AG04450 (cell line): ENCODE data around the gene SLC22A14. TPM values are rescaled to one million over a fixed set of nuclear protein-coding genes. Genes with fewer than 3 reads are reported as not detected.

Experiments used
- CTCF ChIA-PET: fragments of 300-600, 350-600 bp; formaldehyde crosslinking; extraction: SDS; loops from one replicate; lab custom pipeline; 2022; ENCODE audit warnings: antibody characterized with exemption, inconsistent platforms; lab: Charles Lee
- POLR2A ChIA-PET: fragments of 350-600 bp; formaldehyde crosslinking; extraction: SDS; loops from one replicate; lab custom pipeline; 2021; ENCODE audit warnings: antibody characterized with exemption, inconsistent platforms; lab: Yijun Ruan, JAX
- DNase-seq: peaks from one replicate; pipeline ENCODE4 v3.0.0-alpha.2; 2011; ENCODE audit warnings: low read depth, low spot score
- H3K27ac ChIP-seq: one replicate; pipeline ENCODE4 v1.5.1; 2012; ENCODE audit warnings: low read depth, low read length, control low read depth
- H3K27me3 ChIP-seq: one replicate; pipeline ENCODE4 v1.6.0; 2012; ENCODE audit warnings: low read length; ENCODE audit not compliant: control insufficient read depth, insufficient read depth
- H3K4me3 ChIP-seq: 2 replicates; pipeline ENCODE4 v1.5.1; 2011; ENCODE audit warnings: mild to moderate bottlenecking, low read depth, low read length, control low read depth
- H3K9me3 ChIP-seq: 2 replicates; pipeline ENCODE4 v1.5.1; 2012; ENCODE audit warnings: low read length; ENCODE audit not compliant: control insufficient read depth, insufficient read depth
- CTCF ChIP-seq: IDR thresholded peaks from 2 replicates; pipeline ENCODE4 v1.5.1; 2011; ENCODE audit warnings: low read depth, low read length, control low read depth, inconsistent platforms
- polyA plus RNA-seq: library from polyadenylated mRNA; depleted of rRNA; stranded (reverse); fragments of >200 nt; gene quantifications from 2 replicates; pipeline ENCODE4 v1.2.3, GENCODE V29; 2011

SLC22A14 gene
- polyA plus RNA-seq, 1 experiment = not detected

- CTCF ChIA-PET = no interaction called here
- Histone ChIP-seq H3K4me3 (no peak overlapping the region), H3K27ac (no peak overlapping the region), H3K27me3 (peaks cover 12% of the 10 kb centered on the region), H3K9me3 (no peaks in the 10 kb centered on the region)
- TF ChIP-seq CTCF = no peak
- POLR2A ChIA-PET = no interaction called here
- no peak for DNase-seq
Measured at GRCh38 chr3:38306941-38307340, 24.8 kb downstream of the SLC22A14 start.

GRCh38 chr3:38307599-38307998 is 25.5 kb downstream of the SLC22A14 start:
- no peak for DNase-seq
- ChIA-PET POLR2A (no interaction called here), CTCF (interaction anchor here (0.7 kb wide), 1 partner anchor 36 kb away, joined by 3 read pairs; no protein-coding TSS in a partner anchor)
- no peak for TF ChIP-seq CTCF
- Histone ChIP-seq H3K4me3 (no peak overlapping the region), H3K27me3 (peaks cover 12% of the 10 kb centered on the region), H3K27ac (no peak overlapping the region), H3K9me3 (no peaks in the 10 kb centered on the region)

GRCh38 chr3:38308456-38308855 is 26.4 kb downstream of the SLC22A14 start:
- POLR2A ChIA-PET = no interaction called here

GRCh38 chr3:38311476-38311875 is 29.4 kb downstream of the SLC22A14 start:
- ChIA-PET CTCF (no interaction called here), POLR2A (no interaction called here)
- no peaks in the 10 kb centered on the region for H3K9me3 ChIP-seq
- DNase-seq = no peak
- peaks cover 15% of the 10 kb centered on the region for H3K27me3 ChIP-seq
- no peak for TF ChIP-seq CTCF
- H3K27ac ChIP-seq = no peak overlapping the region
- H3K4me3 ChIP-seq = no peak overlapping the region

More at GRCh38 chr3:38308456-38308855, 26.4 kb downstream of the SLC22A14 start:
- Histone ChIP-seq H3K4me3 (no peak overlapping the region), H3K9me3 (no peaks in the 10 kb centered on the region), H3K27ac (no peak overlapping the region), H3K27me3 (peaks cover 12% of the 10 kb centered on the region)
- CTCF ChIA-PET = no interaction called here
- no peak for DNase-seq
- TF ChIP-seq CTCF = no peak

- H3K27me3 ChIP-seq = peaks cover 16% of the 10 kb centered on the region
- no peak overlapping the region for H3K4me3 ChIP-seq
- ChIA-PET CTCF (interaction anchor here (0.6 kb wide), 1 partner anchor 35 kb away, joined by 3 read pairs; the partner anchor contains the start of gene XYLB), POLR2A (no interaction called here)
- DNase-seq = no peak
- H3K9me3 ChIP-seq = no peaks in the 10 kb centered on the region
- no peak overlapping the region for H3K27ac ChIP-seq
- no peak for TF ChIP-seq CTCF
Measured at GRCh38 chr3:38311941-38312340, 29.8 kb downstream of the SLC22A14 start.
